HepG2 (cell line): ENCODE measurements around the gene DERL2. TPM values are rescaled to one million over a fixed set of nuclear protein-coding genes. Genes with fewer than 3 reads are reported as not detected.
A peak's percentile ranks its signal among the peaks of the same experiment; 100 is the strongest.

Source experiments
- FOSL1 ChIP-seq: sonication (generic); formaldehyde crosslinking; IDR thresholded peaks from 2 replicates; pipeline ENCODE4 v1.9.0; 2021; ENCODE audit warnings: missing genetic modification reagents, borderline replicate concordance
- MTA1 ChIP-seq: sonication (generic); formaldehyde crosslinking; IDR thresholded peaks from 2 replicates; pipeline ENCODE4 v1.4.0; 2020; ENCODE audit warnings: missing genetic modification reagents, mild to moderate bottlenecking, borderline replicate concordance
- RCOR2 ChIP-seq: IDR thresholded peaks from 2 replicates; pipeline ENCODE4 v1.6.1; 2016; ENCODE audit warnings: missing biosample characterization, missing genetic modification reagents
- SMARCE1 ChIP-seq: fragments of 450-650 bp; IDR thresholded peaks from 2 replicates; pipeline ENCODE4 v1.6.1; 2017; ENCODE audit warnings: borderline replicate concordance
- ZFY ChIP-seq: sonication (generic); formaldehyde crosslinking; IDR thresholded peaks from 2 replicates; pipeline ENCODE4 v1.4.0; 2020; ENCODE audit warnings: missing genetic modification reagents
- ZNF557 ChIP-seq: sonication (generic); formaldehyde crosslinking; IDR thresholded peaks from 2 replicates; pipeline ENCODE4 v1.4.0; 2020; ENCODE audit warnings: missing genetic modification reagents
- ZNF724P ChIP-seq: sonication (generic); formaldehyde crosslinking; IDR thresholded peaks from 2 replicates; pipeline ENCODE4 v1.8.0; 2022; ENCODE audit warnings: missing genetic modification reagents, borderline replicate concordance
- ZNF776 ChIP-seq: sonication (generic); formaldehyde crosslinking; IDR thresholded peaks from 2 replicates; pipeline ENCODE4 v1.4.0; 2020; ENCODE audit warnings: mild to moderate bottlenecking, missing genetic modification reagents
- polyA plus RNA-seq, 8 experiments: library from polyadenylated mRNA; depleted of rRNA in 3 of 8; stranded (reverse) in 7 of 8; unstranded in 1 of 8; fragments of >200 nt; fragmentation: Illumina TruSeq in 4 of 8; extraction: Trizol in 4 of 8; gene quantifications; 2 replicates each; pipeline versions ENCODE4 v1.2.1 to v1.2.3, GENCODE V29; 2011 to 2016; ENCODE audit warnings: low read depth in 4 of 8, missing spikeins in 1 of 8, mixed read lengths in 1 of 8; ENCODE audit not compliant: insufficient read depth in 1 of 8
- total RNA-seq, 5 experiments: library from RNA; depleted of rRNA; stranded (reverse); fragments of >200 nt; fragmentation: Illumina TruSeq; extraction: Trizol; gene quantifications; 2 replicates each; pipeline ENCODE4 v1.2.3, GENCODE V29; 2016; ENCODE audit warnings: low read depth in 1 of 5
- TF ChIP-seq, protein P1 (sequence below): sonication (generic); formaldehyde crosslinking; IDR thresholded peaks from 2 replicates; pipeline ENCODE4 v1.4.0; 2020; ENCODE audit warnings: mild to moderate bottlenecking, missing genetic modification reagents
- TF ChIP-seq, protein P2 (sequence below): sonication (generic); formaldehyde crosslinking; IDR thresholded peaks from 2 replicates; pipeline ENCODE4 v1.5.0; 2020; ENCODE audit warnings: mild to moderate bottlenecking, missing genetic modification reagents, borderline replicate concordance
- TF ChIP-seq, protein P3 (sequence below): sonication (generic); formaldehyde crosslinking; IDR thresholded peaks from 2 replicates; pipeline ENCODE4 v1.5.1; 2020; ENCODE audit warnings: mild to moderate bottlenecking, missing genetic modification reagents, moderate library complexity
- TF ChIP-seq, protein P4 (sequence below): sonication (generic); formaldehyde crosslinking; IDR thresholded peaks from 2 replicates; pipeline ENCODE4 v1.8.0; 2022; ENCODE audit warnings: mild to moderate bottlenecking, missing genetic modification reagents, moderate library complexity
- TF ChIP-seq, protein P5 (sequence below): sonication (generic); formaldehyde crosslinking; IDR thresholded peaks from 2 replicates; pipeline ENCODE4 v1.4.0; 2020; ENCODE audit warnings: missing genetic modification reagents

DERL2 gene
- total and polyA plus RNA-seq, 2 of the 13 experiments (the other 11 are each of a cell fraction or from before 2014, with no cell fraction given) = 59.3 to 65.2 TPM

DNA sequence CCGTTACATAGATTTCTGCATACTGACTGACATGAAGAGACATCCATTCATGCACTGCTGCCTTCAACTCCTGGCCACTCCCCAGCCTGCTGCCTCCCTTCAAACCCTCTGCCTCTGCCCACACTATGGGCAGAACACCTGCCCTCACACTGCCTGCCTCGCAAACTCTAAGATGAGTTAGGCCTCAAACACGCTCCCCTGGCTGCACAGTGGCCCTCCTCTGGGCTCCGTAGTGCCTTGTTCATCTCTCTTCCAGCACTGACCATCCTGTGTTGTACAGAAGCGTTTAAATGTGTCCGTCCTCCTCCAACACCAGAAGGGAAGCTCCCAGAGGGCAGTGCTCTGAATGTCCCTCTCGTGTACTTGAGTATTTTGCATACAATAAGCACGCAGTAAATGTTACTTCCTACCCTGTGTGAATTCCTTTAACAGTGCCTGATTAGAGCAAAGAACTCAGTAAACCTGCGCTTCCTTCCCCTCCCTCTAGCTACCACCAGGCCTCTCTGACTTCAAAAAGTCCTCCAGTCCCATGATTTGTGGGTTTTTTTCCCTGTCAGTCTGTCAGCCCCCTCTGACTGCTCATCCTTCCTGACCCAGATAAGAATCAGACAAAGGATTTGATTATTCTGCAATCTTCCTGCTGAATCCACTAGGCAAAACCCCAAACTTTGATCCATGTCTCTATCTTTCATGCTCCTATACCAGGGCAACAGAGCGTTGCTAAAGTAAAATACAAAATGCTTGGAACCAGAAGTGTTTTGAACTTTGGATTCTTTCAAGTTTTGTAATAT lies 21.1 kb downstream of the DERL2 start (continued):
- TF ChIP-seq, protein P1, sequence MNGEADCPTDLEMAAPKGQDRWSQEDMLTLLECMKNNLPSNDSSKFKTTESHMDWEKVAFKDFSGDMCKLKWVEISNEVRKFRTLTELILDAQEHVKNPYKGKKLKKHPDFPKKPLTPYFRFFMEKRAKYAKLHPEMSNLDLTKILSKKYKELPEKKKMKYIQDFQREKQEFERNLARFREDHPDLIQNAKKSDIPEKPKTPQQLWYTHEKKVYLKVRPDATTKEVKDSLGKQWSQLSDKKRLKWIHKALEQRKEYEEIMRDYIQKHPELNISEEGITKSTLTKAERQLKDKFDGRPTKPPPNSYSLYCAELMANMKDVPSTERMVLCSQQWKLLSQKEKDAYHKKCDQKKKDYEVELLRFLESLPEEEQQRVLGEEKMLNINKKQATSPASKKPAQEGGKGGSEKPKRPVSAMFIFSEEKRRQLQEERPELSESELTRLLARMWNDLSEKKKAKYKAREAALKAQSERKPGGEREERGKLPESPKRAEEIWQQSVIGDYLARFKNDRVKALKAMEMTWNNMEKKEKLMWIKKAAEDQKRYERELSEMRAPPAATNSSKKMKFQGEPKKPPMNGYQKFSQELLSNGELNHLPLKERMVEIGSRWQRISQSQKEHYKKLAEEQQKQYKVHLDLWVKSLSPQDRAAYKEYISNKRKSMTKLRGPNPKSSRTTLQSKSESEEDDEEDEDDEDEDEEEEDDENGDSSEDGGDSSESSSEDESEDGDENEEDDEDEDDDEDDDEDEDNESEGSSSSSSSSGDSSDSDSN (CRISPR knock-in tag) = peak; percentile 52
- TF ChIP-seq SMARCE1 (no peak), FOSL1 (CRISPR knock-in tag) (no peak), ZNF557 (CRISPR knock-in tag) (no peak), ZNF724P (CRISPR knock-in tag) (no peak), ZFY (CRISPR knock-in tag) (peak; percentile 31), RCOR2 (CRISPR knock-in tag) (0 out of 2 replicates have a peak, but pooled peaks have one; percentile 14), MTA1 (CRISPR knock-in tag) (no peak), ZNF776 (no peak)
- TF ChIP-seq, protein P2, sequence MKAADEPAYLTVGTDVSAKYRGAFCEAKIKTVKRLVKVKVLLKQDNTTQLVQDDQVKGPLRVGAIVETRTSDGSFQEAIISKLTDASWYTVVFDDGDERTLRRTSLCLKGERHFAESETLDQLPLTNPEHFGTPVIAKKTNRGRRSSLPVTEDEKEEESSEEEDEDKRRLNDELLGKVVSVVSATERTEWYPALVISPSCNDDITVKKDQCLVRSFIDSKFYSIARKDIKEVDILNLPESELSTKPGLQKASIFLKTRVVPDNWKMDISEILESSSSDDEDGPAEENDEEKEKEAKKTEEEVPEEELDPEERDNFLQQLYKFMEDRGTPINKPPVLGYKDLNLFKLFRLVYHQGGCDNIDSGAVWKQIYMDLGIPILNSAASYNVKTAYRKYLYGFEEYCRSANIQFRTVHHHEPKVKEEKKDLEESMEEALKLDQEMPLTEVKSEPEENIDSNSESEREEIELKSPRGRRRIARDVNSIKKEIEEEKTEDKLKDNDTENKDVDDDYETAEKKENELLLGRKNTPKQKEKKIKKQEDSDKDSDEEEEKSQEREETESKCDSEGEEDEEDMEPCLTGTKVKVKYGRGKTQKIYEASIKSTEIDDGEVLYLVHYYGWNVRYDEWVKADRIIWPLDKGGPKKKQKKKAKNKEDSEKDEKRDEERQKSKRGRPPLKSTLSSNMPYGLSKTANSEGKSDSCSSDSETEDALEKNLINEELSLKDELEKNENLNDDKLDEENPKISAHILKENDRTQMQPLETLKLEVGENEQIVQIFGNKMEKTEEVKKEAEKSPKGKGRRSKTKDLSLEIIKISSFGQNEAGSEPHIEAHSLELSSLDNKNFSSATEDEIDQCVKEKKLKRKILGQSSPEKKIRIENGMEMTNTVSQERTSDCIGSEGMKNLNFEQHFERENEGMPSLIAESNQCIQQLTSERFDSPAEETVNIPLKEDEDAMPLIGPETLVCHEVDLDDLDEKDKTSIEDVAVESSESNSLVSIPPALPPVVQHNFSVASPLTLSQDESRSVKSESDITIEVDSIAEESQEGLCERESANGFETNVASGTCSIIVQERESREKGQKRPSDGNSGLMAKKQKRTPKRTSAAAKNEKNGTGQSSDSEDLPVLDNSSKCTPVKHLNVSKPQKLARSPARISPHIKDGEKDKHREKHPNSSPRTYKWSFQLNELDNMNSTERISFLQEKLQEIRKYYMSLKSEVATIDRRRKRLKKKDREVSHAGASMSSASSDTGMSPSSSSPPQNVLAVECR (CRISPR knock-in tag) = peak; percentile 26; the same call in 1 of the 2 replicates
- TF ChIP-seq, protein P3, sequence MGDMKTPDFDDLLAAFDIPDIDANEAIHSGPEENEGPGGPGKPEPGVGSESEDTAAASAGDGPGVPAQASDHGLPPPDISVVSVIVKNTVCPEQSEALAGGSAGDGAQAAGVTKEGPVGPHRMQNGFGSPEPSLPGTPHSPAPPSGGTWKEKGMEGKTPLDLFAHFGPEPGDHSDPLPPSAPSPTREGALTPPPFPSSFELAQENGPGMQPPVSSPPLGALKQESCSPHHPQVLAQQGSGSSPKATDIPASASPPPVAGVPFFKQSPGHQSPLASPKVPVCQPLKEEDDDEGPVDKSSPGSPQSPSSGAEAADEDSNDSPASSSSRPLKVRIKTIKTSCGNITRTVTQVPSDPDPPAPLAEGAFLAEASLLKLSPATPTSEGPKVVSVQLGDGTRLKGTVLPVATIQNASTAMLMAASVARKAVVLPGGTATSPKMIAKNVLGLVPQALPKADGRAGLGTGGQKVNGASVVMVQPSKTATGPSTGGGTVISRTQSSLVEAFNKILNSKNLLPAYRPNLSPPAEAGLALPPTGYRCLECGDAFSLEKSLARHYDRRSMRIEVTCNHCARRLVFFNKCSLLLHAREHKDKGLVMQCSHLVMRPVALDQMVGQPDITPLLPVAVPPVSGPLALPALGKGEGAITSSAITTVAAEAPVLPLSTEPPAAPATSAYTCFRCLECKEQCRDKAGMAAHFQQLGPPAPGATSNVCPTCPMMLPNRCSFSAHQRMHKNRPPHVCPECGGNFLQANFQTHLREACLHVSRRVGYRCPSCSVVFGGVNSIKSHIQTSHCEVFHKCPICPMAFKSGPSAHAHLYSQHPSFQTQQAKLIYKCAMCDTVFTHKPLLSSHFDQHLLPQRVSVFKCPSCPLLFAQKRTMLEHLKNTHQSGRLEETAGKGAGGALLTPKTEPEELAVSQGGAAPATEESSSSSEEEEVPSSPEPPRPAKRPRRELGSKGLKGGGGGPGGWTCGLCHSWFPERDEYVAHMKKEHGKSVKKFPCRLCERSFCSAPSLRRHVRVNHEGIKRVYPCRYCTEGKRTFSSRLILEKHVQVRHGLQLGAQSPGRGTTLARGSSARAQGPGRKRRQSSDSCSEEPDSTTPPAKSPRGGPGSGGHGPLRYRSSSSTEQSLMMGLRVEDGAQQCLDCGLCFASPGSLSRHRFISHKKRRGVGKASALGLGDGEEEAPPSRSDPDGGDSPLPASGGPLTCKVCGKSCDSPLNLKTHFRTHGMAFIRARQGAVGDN (CRISPR knock-in tag) = peak; percentile 56
- TF ChIP-seq, protein P4, sequence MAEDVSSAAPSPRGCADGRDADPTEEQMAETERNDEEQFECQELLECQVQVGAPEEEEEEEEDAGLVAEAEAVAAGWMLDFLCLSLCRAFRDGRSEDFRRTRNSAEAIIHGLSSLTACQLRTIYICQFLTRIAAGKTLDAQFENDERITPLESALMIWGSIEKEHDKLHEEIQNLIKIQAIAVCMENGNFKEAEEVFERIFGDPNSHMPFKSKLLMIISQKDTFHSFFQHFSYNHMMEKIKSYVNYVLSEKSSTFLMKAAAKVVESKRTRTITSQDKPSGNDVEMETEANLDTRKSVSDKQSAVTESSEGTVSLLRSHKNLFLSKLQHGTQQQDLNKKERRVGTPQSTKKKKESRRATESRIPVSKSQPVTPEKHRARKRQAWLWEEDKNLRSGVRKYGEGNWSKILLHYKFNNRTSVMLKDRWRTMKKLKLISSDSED (CRISPR knock-in tag) = no peak
- TF ChIP-seq, protein P5, sequence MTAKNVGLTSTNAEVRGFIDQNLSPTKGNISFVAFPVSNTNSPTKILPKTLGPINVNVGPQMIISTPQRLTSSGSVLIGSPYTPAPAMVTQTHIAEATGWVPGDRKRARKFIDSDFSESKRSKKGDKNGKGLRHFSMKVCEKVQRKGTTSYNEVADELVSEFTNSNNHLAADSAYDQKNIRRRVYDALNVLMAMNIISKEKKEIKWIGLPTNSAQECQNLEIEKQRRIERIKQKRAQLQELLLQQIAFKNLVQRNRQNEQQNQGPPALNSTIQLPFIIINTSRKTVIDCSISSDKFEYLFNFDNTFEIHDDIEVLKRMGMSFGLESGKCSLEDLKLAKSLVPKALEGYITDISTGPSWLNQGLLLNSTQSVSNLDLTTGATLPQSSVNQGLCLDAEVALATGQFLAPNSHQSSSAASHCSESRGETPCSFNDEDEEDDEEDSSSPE = no peak; the same call in 1 of the 2 replicates
